GM12875 (cell line): ENCODE data around the gene ADCY1.

Experiments
- H3K4me3 ChIP-seq: one replicate; pipeline ENCODE4 v1.5.1; 2011; ENCODE audit warnings: low read depth, low read length, control low read depth
- CTCF ChIP-seq: IDR thresholded peaks from 2 replicates; pipeline ENCODE4 v1.5.1; 2011; ENCODE audit warnings: low read depth, mild to moderate bottlenecking, control low read depth, inconsistent platforms, low read length, moderate library complexity, borderline replicate concordance; ENCODE audit not compliant: insufficient read depth

The ADCY1 gene

GRCh38 chr7:45626441-45627430 lies 52.6 kb downstream of the ADCY1 start:
- no peak for TF ChIP-seq CTCF
- H3K4me3 ChIP-seq, result no peak overlapping the region

DNA sequence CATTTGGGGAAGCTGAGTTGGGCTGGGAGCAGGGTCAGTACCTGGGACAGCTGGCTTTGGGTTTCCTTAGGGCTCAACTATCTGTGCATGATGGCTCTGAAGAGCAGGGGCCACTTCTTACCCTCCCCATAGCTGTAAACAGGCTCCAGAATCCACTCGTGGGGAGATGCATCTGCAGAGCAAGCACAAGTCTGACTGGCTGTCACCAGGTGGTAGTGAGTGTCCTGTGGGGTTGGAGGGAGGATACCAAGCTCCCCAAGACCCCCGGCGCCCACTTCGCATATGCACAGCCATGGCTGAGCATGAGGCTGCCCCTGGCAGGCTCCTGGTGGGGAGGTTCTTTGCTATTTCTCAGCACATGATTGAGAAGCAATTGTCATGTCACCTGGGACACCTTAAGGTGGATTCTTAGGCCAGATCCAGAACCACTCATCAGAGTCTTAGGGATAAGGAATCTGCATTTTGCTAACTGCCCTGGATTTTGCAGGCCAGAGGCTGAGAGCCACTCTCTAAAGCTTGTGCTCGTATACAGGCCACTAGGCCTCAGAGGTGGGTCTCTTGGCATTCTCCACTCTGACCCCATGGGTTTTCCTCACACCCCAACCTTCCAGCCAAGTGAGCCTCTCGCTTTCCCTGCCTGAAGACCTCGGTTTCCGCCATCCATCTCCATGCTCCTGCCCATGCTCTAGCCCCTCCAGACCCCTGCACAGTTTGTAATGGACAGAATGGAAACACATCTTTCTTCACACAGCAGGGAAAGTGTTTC lies 53.7 kb downstream of the ADCY1 start:
- H3K4me3 ChIP-seq, result no peak overlapping the region
- no peak for TF ChIP-seq CTCF

DNA sequence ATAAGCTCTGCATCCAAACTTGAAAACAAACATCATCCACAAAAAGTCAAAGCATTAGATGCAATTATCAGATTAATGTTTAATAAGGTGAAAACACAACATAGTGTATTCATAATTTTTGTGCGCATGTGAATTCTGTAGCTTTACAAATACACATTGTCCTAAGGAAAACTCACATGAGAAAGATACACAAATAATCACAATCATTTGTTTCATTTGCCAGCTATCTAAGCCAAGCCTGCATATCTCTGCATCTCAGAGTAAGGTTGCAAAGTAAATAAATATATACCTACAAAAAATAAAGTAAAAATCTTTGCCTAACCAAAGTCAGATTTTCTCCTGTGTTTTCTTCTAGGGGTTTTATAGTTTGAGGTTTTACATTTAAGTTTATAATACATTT lies 57.4 kb downstream of the ADCY1 start:
- TF ChIP-seq CTCF, result no peak

GRCh38 chr7:45636733-45637132 lies 62.6 kb downstream of the ADCY1 start:
- no peak for TF ChIP-seq CTCF

More for the DNA sequence above, 57.4 kb downstream of the ADCY1 start:
- no peak overlapping the region for H3K4me3 ChIP-seq

GRCh38 chr7:45638916-45639315 lies 64.7 kb downstream of the ADCY1 start:
- TF ChIP-seq CTCF, result no peak
- no peak overlapping the region for H3K4me3 ChIP-seq

More at GRCh38 chr7:45636733-45637132, 62.6 kb downstream of the ADCY1 start:
- no peak overlapping the region for H3K4me3 ChIP-seq

GRCh38 chr7:45642044-45642443 lies 67.9 kb downstream of the ADCY1 start:
- no peak overlapping the region for H3K4me3 ChIP-seq
- TF ChIP-seq CTCF, result no peak
